Fibroblast of skin of scalp (primary cell): Measurements from ENCODE around the gene WDR44.
"Not testable (repeated sequence)": the region's sequence is repeated elsewhere in the genome, so short reads cannot be mapped to it uniquely, and the experiment has no call there.

Experiments used
- DNase-seq: peaks from one replicate; pipeline ENCODE4 v3.0.0-alpha.2; 2013

The WDR44 gene

GRCh38 chrX:118480172-118480571, 134.3 kb downstream of the WDR44 start:
- DNase-seq: no peak

- DNase-seq: not testable (repeated sequence)
Measured at GRCh38 chrX:118482384-118482783, 136.5 kb downstream of the WDR44 start.

- DNase-seq: no peak
Measured at GRCh38 chrX:118484216-118484903, 138.5 kb downstream of the WDR44 start.

- not testable (repeated sequence) for DNase-seq
Measured at GRCh38 chrX:118486693-118487092, 140.8 kb downstream of the WDR44 start.

- DNase-seq: no peak
Measured at GRCh38 chrX:118493016-118493415, 147.1 kb downstream of the WDR44 start.

- DNase-seq: no peak
Measured at GRCh38 chrX:118493653-118494297, 147.9 kb downstream of the WDR44 start.

- peak; percentile 92 for DNase-seq
Measured at GRCh38 chrX:118495061-118495921, 149.4 kb downstream of the WDR44 start, which contains the start of gene DOCK11. Gene DOCK11 (plus strand): TSS chrX:118495815. CDS start chrX:118495972, 157 bp downstream.

GRCh38 chrX:118495958-118496762, 150.3 kb downstream of the WDR44 start:
- DNase-seq: peak; percentile 29

GRCh38 chrX:118496763-118497079, 150.8 kb downstream of the WDR44 start:
- DNase-seq: no peak

- no peak for DNase-seq
Measured at GRCh38 chrX:118497180-118497818, 151.4 kb downstream of the WDR44 start.

- no peak for DNase-seq
Measured at GRCh38 chrX:118498351-118498750, 152.4 kb downstream of the WDR44 start.

GRCh38 chrX:118498755-118499154, 152.8 kb downstream of the WDR44 start:
- DNase-seq: no peak

- no peak for DNase-seq
Measured at GRCh38 chrX:118499295-118499694, 153.4 kb downstream of the WDR44 start.
